Hematopoietic multipotent progenitor cell (in vitro differentiated cells): Measurements from ENCODE around the gene KLHL21. TPM values are rescaled to one million over a fixed set of nuclear protein-coding genes. Genes with fewer than 3 reads are reported as not detected.
"Not testable (repeated sequence)": the region's sequence is repeated elsewhere in the genome, so short reads cannot be mapped to it uniquely, and the experiment has no call there.

Source experiments
- DNase-seq, 3 donors: peaks; one replicate each; pipeline ENCODE4 v3.0.0-alpha.2; 2011 to 2015; ENCODE audit warnings: low read depth in 2 of 3, low spot score in 2 of 3
- total RNA-seq: library from RNA; depleted of rRNA; stranded (reverse); fragments of >200 nt; gene quantifications from one replicate; pipeline ENCODE4 v1.2.3, GENCODE V29; 2012

The KLHL21 gene
- total RNA-seq, result 41.7 TPM

GRCh38 chr1:6602669-6603237 is at the start of gene KLHL21:
KLHL21 (minus strand) TSS chr1:6602869; CDS start chr1:6602817, 52 bp downstream.
- DNase-seq, result peak; percentile 72 to 93 (median 92)

GRCh38 chr1:6651909-6652308 is 49.2 kb upstream of the KLHL21 start:
- DNase-seq, result no peak

- DNase-seq, result no peak
These were observed 45.9 kb upstream of the KLHL21 start for GRCh38 chr1:6648556-6648955.

DNA sequence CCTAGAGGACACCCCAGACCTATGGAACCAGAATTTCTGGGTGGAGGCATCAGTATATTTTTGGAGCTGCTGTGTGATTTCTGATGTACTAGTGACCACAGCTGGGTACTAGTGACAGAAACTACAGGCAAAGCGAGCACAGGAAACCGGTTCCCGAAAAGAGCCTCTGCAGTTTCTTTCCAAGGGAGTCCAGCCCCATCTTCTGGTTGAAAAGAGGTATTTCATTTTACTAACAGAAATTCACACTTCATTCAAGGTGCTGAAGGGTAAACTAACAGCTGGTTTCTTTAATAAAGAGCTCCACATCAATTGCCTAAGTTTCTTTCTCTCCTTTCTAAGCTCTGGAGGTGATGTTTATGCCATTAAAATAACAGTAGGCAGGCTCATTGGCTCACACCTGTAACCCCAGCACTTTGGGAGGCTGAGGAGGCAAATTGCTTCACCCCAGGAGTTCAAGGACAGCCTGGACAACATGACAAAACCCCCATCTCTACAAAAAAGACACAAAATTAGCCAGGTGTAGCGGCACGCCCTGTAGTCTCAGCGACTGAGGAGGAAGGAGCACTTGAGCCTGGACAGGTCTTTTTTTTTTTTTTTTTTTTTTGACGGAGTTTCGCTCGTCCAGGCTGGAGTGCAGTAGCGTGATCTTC is 44.0 kb upstream of the KLHL21 start:
- DNase-seq, result peak in 2 of 3 donors; percentile 23 to 58

DNA sequence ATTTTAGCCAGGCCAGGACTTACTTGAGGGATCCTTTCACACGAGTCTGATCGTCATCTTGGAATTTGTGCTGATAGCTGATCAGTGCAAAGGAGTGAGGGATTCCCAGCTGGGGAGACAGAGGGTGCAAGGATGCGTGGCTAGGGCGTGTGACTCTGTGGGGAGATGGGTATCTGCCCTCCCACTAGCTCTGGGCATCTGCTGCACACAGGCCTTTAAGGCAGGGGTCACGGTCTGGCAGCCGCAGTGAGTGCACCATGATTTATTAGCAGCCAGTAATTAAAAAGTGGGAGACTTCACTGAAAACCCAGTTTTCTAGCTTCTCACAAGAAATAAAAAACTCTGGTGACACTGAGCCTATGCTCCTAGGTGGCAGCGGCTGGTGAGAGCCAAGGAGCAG is 42.3 kb upstream of the KLHL21 start:
- no peak for DNase-seq

- DNase-seq, result not testable (repeated sequence)
These were observed 38.2 kb upstream of the KLHL21 start for GRCh38 chr1:6640867-6641266.

GRCh38 chr1:6638226-6638625 is 35.6 kb upstream of the KLHL21 start:
- DNase-seq, result no peak

- no peak for DNase-seq
These were observed 35.1 kb upstream of the KLHL21 start for GRCh38 chr1:6637770-6638169.

DNA sequence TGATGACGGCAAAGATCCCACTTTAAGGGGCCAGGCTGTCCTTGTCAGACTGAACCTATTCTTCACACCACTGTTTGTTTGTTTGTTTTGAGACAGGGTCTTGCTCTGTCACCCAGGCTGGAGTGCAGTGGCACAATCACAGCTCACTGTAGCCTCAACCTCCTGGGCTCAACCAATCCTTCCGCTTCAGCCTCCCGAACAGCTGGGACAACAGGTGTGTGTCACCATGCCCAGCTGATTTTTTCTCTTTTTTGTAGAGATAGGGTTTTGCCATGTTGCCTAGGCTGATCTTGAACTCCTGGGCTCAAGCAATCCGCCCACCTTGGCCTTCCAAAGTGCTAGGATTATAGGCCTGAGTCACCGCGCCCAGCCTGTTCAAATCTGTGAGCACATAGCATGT is 34.1 kb upstream of the KLHL21 start:
- DNase-seq, result not testable (repeated sequence)

- no peak for DNase-seq
These were observed 33.5 kb upstream of the KLHL21 start for GRCh38 chr1:6635910-6636760.

DNA sequence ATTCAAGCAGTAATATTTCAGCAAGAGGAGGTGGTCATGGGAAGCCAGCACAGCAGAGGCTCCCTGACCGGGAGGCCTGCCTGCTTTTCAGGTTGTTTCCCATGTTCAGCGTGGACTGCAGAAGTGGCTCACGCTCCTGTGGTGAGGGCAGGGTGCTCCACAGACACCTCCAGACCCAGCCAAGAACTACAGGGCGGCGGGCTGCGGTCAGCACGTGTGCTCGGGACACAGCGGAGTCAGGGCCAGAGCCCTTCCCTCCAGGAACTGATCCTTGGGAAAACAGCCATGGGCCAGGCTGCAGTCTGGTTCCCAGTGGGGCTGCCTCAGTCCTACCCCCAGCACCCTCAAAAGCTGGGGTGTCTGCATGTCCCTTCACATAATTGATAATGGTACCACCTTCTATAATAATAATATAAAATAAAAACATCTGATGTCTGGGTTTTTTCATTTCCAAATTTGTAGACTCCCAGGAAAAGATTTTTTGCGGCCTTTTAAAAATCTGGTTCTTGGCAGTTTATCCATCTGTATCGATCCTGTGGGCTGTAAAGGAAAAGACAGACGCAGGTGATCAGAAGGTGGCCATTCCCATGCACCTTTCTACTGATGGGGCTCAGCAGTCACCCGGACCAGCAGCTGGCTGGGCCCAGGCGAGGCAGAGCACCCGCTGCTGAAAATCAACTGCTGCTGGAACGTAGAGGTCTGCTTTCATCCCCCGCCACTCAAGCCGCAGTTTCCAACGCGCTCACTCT is 32.7 kb upstream of the KLHL21 start:
- no peak for DNase-seq

- DNase-seq, result peak in 2 of 3 donors; percentile 50 to 62
These were observed 31.8 kb upstream of the KLHL21 start for GRCh38 chr1:6634371-6635052.

DNA sequence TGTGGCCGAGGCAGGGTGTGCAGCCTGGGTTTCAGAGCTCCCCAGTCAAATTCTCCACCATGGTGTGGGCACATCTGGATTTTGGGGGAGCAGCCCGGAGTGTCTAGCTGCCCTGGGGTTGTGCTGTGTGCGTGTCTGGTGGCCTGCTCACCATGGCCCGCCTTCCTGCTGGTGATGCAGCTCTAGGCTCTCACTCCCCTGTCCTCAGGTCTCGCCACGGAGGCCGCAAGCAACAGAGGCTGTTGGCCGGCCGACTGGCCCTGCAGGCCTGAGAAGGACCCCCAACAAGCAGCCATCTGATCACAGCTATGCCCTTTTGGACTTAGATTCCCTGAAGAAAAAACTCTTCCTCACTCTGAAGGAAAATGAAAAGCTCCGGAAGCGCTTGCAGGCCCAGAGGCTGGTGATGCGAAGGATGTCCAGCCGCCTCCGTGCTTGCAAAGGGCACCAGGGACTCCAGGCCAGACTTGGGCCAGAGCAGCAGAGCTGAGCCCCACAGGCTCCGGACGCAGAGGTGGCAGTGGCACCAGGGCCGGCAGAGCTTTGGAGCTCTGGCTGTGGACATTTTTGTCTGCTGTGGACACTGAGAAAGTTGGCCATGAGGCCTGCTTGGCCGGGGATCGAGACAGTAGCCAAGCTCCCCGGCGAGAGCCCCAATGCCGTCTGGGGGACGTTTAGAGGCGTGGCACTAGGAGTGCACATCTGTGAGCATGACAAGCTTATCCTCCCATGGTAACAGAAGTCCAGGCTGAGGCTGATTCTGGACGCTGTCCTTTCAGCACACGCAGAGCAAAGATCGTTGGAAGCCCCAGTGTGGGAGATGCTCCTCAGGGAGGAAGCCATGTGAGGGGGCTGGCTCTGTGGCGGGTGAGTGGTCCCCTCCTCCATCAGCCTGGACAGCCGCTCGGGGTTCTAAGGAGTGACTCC is 30.2 kb upstream of the KLHL21 start:
- no peak for DNase-seq

DNA sequence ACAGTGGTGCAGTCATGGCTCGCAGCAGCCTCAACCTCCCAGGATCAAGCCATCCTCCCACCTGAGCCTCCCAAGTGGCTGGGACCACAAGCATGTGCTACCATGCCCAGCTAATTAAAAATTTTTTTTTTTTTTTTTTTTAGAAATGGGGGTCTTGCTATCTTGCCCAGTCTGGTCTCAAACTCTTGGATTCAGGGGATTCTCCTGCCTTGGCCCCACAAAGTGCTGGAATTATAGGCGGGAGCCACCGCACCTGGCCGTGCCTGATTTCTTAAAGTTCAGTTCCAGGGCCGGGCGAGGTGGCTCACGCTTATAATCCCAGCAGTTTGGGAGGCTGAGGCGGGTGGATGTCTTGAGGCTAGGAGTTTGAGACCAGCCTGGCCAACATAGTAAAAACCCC is 28.4 kb upstream of the KLHL21 start:
- DNase-seq, result no peak

GRCh38 chr1:6630027-6630426 is 27.4 kb upstream of the KLHL21 start:
- DNase-seq, result no peak

DNA sequence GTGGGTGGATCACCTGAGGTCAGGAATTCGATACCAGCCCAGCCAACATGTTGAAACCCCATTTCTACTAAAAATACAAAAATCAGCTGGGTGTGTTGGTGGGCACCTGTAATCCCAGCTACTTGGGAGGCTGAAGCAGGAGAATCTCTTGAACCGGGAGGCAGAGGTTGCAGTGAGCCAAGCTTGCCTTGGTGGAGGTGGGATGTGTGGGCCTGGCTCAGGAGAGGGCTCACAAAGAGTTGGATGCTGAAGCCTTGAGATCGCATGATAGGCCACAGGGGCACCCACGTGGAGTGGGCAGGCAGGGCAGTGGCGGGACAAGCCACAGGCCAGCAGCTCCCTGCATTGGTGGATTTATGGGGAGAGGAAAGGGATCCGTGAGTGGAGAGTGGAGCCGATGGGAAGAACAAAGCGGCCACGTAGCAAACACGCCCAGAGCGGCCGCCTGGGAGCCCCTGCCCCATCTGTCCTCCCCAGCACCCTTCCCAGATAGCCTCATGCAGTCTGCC is 26.4 kb upstream of the KLHL21 start:
- no peak for DNase-seq

GRCh38 chr1:6627841-6628545 is 25.3 kb upstream of the KLHL21 start:
- DNase-seq, result no peak

DNA sequence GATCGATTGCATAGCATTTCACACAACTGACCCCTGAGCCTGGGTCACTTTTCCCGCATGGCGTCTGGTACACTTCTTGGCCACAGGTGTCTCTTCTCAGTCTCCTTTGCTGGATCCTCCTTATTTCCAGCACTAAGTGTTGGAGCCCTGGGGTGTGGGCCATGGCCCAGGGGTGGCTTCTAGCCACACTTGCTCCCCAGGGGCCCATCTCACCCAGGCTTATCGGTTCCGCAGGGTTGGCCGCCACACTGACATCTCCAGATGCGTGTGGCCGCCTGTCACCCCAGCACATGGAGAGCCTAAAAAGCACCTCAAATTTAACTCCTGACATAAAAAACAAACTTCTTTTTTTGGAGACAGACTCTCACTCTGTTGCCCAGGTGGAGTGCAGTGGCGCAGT is 24.4 kb upstream of the KLHL21 start:
- DNase-seq, result no peak
